Keratinocyte (primary cell): ENCODE data around the gene PAPPA. TPM values are rescaled to one million over a fixed set of nuclear protein-coding genes. Genes with fewer than 3 reads are reported as not detected.

Experiments
- DNase-seq: peaks from one replicate; pipeline ENCODE4 v3.0.0-alpha.2; 2011; ENCODE audit warnings: low read depth, missing footprints, low spot score
- FAIRE-seq: peaks from 2 replicates; lab custom pipeline; 2011; peaks lifted over from hg19 to GRCh38; lab: Jason Lieb, UNC
- H2AFZ ChIP-seq: 2 replicates; pipeline ENCODE4 v1.6.0; 2012; ENCODE audit warnings: low read length, control low read depth, inconsistent platforms; ENCODE audit not compliant: control insufficient read depth
- H3K27ac ChIP-seq: 2 replicates; pipeline ENCODE4 v1.5.1; 2011; ENCODE audit warnings: low read length; ENCODE audit not compliant: control insufficient read depth, insufficient read depth
- H3K27me3 ChIP-seq: 3 replicates; pipeline ENCODE4 v1.6.0; 2011; ENCODE audit warnings: low read length; ENCODE audit not compliant: control insufficient read depth, insufficient read depth; ENCODE audit errors: extremely low read depth
- H3K36me3 ChIP-seq, 2 experiments: 2 replicates in 1 of 2; 3 replicates in 1 of 2; pipeline ENCODE4 v1.5.1; 2011; ENCODE audit warnings: low read length in 2 of 2, mild to moderate bottlenecking in 1 of 2; ENCODE audit not compliant: control insufficient read depth in 2 of 2, insufficient read depth in 2 of 2; ENCODE audit errors: extremely low read depth in 1 of 2
- H3K4me1 ChIP-seq: 3 replicates; pipeline ENCODE4 v1.5.1; 2011; ENCODE audit warnings: low read length; ENCODE audit not compliant: control insufficient read depth, insufficient read depth; ENCODE audit errors: extremely low read depth
- H3K4me2 ChIP-seq: 3 replicates; pipeline ENCODE4 v1.6.0; 2011; ENCODE audit warnings: low read depth, low read length; ENCODE audit not compliant: control insufficient read depth, insufficient read depth; ENCODE audit errors: extremely low read depth
- H3K4me3 ChIP-seq, 3 experiments: fragments of 200-600 bp in 1 of 3; sonication (generic) in 1 of 3; 2 replicates in 2 of 3; 3 replicates in 1 of 3; pipeline ENCODE4 v1.5.1; 2011 to 2016; ENCODE audit warnings: low read length in 3 of 3, mild to moderate bottlenecking in 3 of 3, control low read depth in 2 of 3, inconsistent platforms in 1 of 3, low read depth in 1 of 3, mixed read lengths in 1 of 3, mixed run types in 1 of 3, moderate library complexity in 1 of 3; ENCODE audit not compliant: control insufficient read depth in 2 of 3, insufficient read depth in 2 of 3; ENCODE audit errors: extremely low read depth in 1 of 3
- H3K79me2 ChIP-seq: 2 replicates; pipeline ENCODE4 v1.6.0; 2012; ENCODE audit warnings: low read length; ENCODE audit not compliant: control insufficient read depth, insufficient read depth
- H3K9ac ChIP-seq: 3 replicates; pipeline ENCODE4 v1.6.0; 2011; ENCODE audit warnings: low read length; ENCODE audit not compliant: control insufficient read depth, insufficient read depth; ENCODE audit errors: extremely low read depth
- H3K9me1 ChIP-seq: 3 replicates; pipeline ENCODE4 v1.6.0; 2011; ENCODE audit warnings: low read length; ENCODE audit not compliant: control insufficient read depth, insufficient read depth; ENCODE audit errors: extremely low read depth
- H3K9me3 ChIP-seq: 2 replicates; pipeline ENCODE4 v1.5.1; 2012; ENCODE audit warnings: low read depth, low read length; ENCODE audit not compliant: control insufficient read depth
- H4K20me1 ChIP-seq: 3 replicates; pipeline ENCODE4 v1.6.0; 2011; ENCODE audit warnings: low read length; ENCODE audit not compliant: control insufficient read depth, insufficient read depth; ENCODE audit errors: extremely low read depth
- EZH2 ChIP-seq: IDR thresholded peaks from one replicate; pipeline ENCODE4 v1.6.1; 2012; ENCODE audit warnings: inconsistent platforms, mild to moderate bottlenecking, low read length, moderate library complexity
- dilution Hi-C: fragments of 300-500 bp; cut with MboI; formaldehyde crosslinking; loops from one replicate; pipeline ENCODE4 v1.7.0; 2020; ENCODE audit warnings: low sequenced_read_pairs; ENCODE audit not compliant: extremely low pct_ligation_motif_present
- polyA plus RNA-seq, 5 experiments: library from polyadenylated mRNA; depleted of rRNA in 3 of 5; stranded (reverse) in 3 of 5; stranded (forward) in 1 of 5; unstranded in 1 of 5; fragments of >200 nt; gene quantifications; 1 replicate in 1 of 5; 2 replicates in 3 of 5; 3 replicates in 1 of 5; pipeline versions ENCODE4 v1.2.1 to v1.2.3, GENCODE V29; 2011 to 2012; ENCODE audit warnings: missing spikeins in 2 of 5, low read depth in 1 of 5, low replicate concordance in 1 of 5
- TF ChIP-seq, protein P1 (sequence below), 3 experiments: IDR thresholded peaks in 1 of 3; conservative IDR thresholded peaks in 1 of 3; optimal IDR thresholded peaks in 1 of 3; 2 replicates in 2 of 3; 3 replicates in 1 of 3; pipeline versions ENCODE3 to v1.5.1; 2011; ENCODE audit warnings: low read length in 3 of 3, mild to moderate bottlenecking in 3 of 3, moderate library complexity in 2 of 3, control low read depth in 1 of 3, inconsistent platforms in 1 of 3; ENCODE audit not compliant: insufficient read depth in 2 of 3; ENCODE audit errors: extremely low read depth in 1 of 3

The PAPPA gene
- polyA plus RNA-seq, 1 donor (not counting 4 experiments of a cell fraction or from before 2014, with no cell fraction given): 0.77 TPM

DNA sequence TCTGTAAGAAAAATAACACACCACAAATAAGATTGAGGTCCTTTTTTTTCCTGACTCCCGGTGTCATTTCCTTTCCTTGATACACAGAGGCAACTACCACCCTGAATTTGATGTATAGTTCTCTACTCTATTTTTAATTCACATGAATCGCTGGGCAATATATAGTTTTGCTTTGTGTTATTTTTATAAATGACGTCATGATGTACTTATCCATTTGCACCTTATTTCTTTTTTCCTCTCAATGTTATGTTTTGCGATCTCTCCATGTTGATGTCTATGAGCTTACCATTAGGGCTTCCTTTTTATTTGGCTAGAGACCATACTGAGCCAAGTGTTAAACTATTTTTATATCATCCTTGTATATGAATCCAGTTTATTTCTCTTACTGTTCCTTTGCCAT, 175.9 kb downstream of the PAPPA start:
- no peaks in the 10 kb centered on the region for H3K4me1 ChIP-seq
- H3K4me2 ChIP-seq: no peak overlapping the region
- TF ChIP-seq, protein P1, sequence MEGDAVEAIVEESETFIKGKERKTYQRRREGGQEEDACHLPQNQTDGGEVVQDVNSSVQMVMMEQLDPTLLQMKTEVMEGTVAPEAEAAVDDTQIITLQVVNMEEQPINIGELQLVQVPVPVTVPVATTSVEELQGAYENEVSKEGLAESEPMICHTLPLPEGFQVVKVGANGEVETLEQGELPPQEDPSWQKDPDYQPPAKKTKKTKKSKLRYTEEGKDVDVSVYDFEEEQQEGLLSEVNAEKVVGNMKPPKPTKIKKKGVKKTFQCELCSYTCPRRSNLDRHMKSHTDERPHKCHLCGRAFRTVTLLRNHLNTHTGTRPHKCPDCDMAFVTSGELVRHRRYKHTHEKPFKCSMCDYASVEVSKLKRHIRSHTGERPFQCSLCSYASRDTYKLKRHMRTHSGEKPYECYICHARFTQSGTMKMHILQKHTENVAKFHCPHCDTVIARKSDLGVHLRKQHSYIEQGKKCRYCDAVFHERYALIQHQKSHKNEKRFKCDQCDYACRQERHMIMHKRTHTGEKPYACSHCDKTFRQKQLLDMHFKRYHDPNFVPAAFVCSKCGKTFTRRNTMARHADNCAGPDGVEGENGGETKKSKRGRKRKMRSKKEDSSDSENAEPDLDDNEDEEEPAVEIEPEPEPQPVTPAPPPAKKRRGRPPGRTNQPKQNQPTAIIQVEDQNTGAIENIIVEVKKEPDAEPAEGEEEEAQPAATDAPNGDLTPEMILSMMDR (optimal IDR thresholded peaks at IDR 0.05 in 1 of 3, IDR thresholded peaks at IDR 0.05 in 1 of 3, conservative IDR thresholded peaks at IDR 0.05 in 1 of 3; ENCODE audit: extremely low read depth in 1 of 3, insufficient read depth in 2 of 3, low read length in 3 of 3): no peak
- TF ChIP-seq EZH2: no peak
- H3K27ac ChIP-seq: no peak overlapping the region
- no peaks in the 10 kb centered on the region for H3K9me3 ChIP-seq
- no peaks in the 10 kb centered on the region for H3K27me3 ChIP-seq
- no peak overlapping the region for H3K9ac ChIP-seq
- FAIRE-seq: no peak
- dilution Hi-C loops: no loop called here
- no peaks in the 10 kb centered on the region for H3K9me1 ChIP-seq
- H4K20me1 ChIP-seq: no peaks in the 10 kb centered on the region
- H3K4me3 ChIP-seq: no peak overlapping the region
- no peak overlapping the region for H2AFZ ChIP-seq
- no peak for DNase-seq
- H3K36me3 ChIP-seq: no peaks in the 10 kb centered on the region
- H3K79me2 ChIP-seq: no peaks in the 10 kb centered on the region

DNA sequence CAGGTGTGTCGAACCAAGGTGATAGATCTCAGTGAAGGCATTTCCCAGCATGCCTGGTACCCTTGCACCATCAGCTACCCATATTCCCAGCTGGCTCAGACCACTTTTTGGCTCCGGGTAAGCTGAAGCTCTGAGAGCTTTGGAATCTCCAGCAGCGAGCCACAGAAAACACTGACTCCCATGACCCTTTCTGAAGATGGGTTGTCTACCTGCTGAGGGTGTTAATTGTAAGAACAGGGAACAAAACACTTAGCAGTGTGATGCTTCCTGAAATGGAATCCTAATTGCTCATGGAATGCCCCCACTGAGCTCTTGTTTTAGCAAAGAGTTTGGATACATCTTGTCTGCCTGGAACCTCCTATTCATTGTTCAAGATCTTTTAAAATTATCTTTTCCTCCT, 177.7 kb downstream of the PAPPA start:
- H3K36me3 ChIP-seq: no peaks in the 10 kb centered on the region
- no peak for FAIRE-seq
- H3K27me3 ChIP-seq: no peaks in the 10 kb centered on the region
- H3K4me2 ChIP-seq: no peak overlapping the region
- dilution Hi-C loops: no loop called here
- no peak overlapping the region for H3K4me3 ChIP-seq
- no peak overlapping the region for H3K9ac ChIP-seq
- no peaks in the 10 kb centered on the region for H3K4me1 ChIP-seq
- H2AFZ ChIP-seq: no peak overlapping the region
- no peak for TF ChIP-seq EZH2
- TF ChIP-seq, protein P1 (optimal IDR thresholded peaks at IDR 0.05 in 1 of 3, IDR thresholded peaks at IDR 0.05 in 1 of 3, conservative IDR thresholded peaks at IDR 0.05 in 1 of 3; ENCODE audit: extremely low read depth in 1 of 3, insufficient read depth in 2 of 3, low read length in 3 of 3): no peak
- H3K9me3 ChIP-seq: no peaks in the 10 kb centered on the region
- no peak overlapping the region for H3K27ac ChIP-seq
- H3K79me2 ChIP-seq: no peaks in the 10 kb centered on the region
- no peak for DNase-seq
- no peaks in the 10 kb centered on the region for H4K20me1 ChIP-seq
- no peaks in the 10 kb centered on the region for H3K9me1 ChIP-seq
